Subcutaneous adipose tissue (tissue), 4 donors: Measurements from ENCODE around the gene HSPB3. TPM values are rescaled to one million over a fixed set of nuclear protein-coding genes. Genes with fewer than 3 reads are reported as not detected.

Experiments used
- CTCF ChIP-seq: fragments of 450-650 bp; IDR thresholded peaks from one replicate; pipeline ENCODE4 v1.5.1; 2016; ENCODE audit warnings: low read depth, mild to moderate bottlenecking, control low read depth, antibody characterized with exemption, moderate library complexity
- total RNA-seq, 4 donors: library from RNA; depleted of rRNA; stranded (reverse); fragments of >200 nt; gene quantifications; one replicate each; pipeline ENCODE4 v1.1.0, GENCODE V29; 2016

HSPB3 gene
- total RNA-seq, 4 donors from 2014 or later, result not detected

GRCh38 chr5:54426209-54426608 is 29.3 kb upstream of the HSPB3 start:
- no peak for TF ChIP-seq CTCF

- no peak for TF ChIP-seq CTCF
Measured at GRCh38 chr5:54438620-54439389, 16.7 kb upstream of the HSPB3 start.

GRCh38 chr5:54440456-54440893 is 15.0 kb upstream of the HSPB3 start:
- no peak for TF ChIP-seq CTCF

- TF ChIP-seq CTCF, result no peak
Measured at GRCh38 chr5:54442271-54442670, 13.2 kb upstream of the HSPB3 start.

GRCh38 chr5:54443270-54443669 is 12.2 kb upstream of the HSPB3 start:
- no peak for TF ChIP-seq CTCF

- TF ChIP-seq CTCF, result no peak
Measured at GRCh38 chr5:54445691-54446378, 9.7 kb upstream of the HSPB3 start.

- no peak for TF ChIP-seq CTCF
Measured at GRCh38 chr5:54446379-54446732, 9.1 kb upstream of the HSPB3 start.
